Sigmoid colon (tissue), 4 donors: ENCODE measurements around the gene JAZF1.

Experiments used
- POLR2AphosphoS5 ChIP-seq, 4 donors: sonication (generic); formaldehyde crosslinking; IDR thresholded peaks; one replicate each; pipeline ENCODE4 v1.6.1; 2017; ENCODE audit warnings: antibody characterized with exemption in 4 of 4
- TF ChIP-seq, protein P1 (sequence below), 4 experiments: fragments of 450-650 bp in 3 of 4; fragments of 200-600 bp in 1 of 4; IDR thresholded peaks; one replicate each; pipeline ENCODE4 v1.5.1; 2016 to 2019; ENCODE audit warnings: antibody characterized with exemption in 4 of 4, mild to moderate bottlenecking in 3 of 4, moderate library complexity in 2 of 4

DNA sequence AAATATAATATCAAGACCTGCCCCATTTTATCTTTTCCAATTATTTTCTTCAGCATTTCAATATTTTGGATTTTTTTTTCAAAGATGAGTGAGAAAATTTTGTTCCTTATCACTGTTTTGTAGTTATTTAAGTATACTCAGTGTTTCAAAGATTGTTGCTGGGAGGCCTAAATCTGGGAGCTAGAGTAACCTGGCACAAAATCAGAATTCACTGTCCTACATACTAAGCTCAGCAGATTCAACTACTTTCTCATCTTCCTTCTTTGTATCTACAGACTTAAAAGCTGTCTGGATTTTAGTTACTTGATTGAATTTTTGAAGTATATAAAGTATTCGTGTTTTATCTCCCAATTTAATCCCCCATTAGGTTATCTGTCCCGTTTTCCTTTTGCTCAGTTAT is 354.7 kb downstream of the JAZF1 start:
- TF ChIP-seq POLR2AphosphoS5 (IDR thresholded peaks at IDR 0.05), result no peak
- TF ChIP-seq, protein P1, sequence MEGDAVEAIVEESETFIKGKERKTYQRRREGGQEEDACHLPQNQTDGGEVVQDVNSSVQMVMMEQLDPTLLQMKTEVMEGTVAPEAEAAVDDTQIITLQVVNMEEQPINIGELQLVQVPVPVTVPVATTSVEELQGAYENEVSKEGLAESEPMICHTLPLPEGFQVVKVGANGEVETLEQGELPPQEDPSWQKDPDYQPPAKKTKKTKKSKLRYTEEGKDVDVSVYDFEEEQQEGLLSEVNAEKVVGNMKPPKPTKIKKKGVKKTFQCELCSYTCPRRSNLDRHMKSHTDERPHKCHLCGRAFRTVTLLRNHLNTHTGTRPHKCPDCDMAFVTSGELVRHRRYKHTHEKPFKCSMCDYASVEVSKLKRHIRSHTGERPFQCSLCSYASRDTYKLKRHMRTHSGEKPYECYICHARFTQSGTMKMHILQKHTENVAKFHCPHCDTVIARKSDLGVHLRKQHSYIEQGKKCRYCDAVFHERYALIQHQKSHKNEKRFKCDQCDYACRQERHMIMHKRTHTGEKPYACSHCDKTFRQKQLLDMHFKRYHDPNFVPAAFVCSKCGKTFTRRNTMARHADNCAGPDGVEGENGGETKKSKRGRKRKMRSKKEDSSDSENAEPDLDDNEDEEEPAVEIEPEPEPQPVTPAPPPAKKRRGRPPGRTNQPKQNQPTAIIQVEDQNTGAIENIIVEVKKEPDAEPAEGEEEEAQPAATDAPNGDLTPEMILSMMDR (IDR thresholded peaks at IDR 0.05), result no peak
